AG04449 (cell line): ENCODE data around the gene UBE2O.

Experiments used
- CTCF ChIA-PET: fragments of 350-600 bp; formaldehyde crosslinking; extraction: SDS; loops from one replicate; lab custom pipeline; 2021; ENCODE audit warnings: antibody characterized with exemption; lab: Yijun Ruan, JAX
- POLR2A ChIA-PET: fragments of 400-600, 350-600 bp; formaldehyde crosslinking; extraction: SDS; loops from one replicate; lab custom pipeline; 2020; ENCODE audit warnings: antibody characterized with exemption, inconsistent platforms; lab: Yijun Ruan, JAX
- DNase-seq: peaks from one replicate; pipeline ENCODE4 v3.0.0-alpha.2; 2010; ENCODE audit warnings: low read depth, low spot score
- H3K4me3 ChIP-seq: 2 replicates; pipeline ENCODE4 v1.5.1; 2011; ENCODE audit warnings: low read depth, mild to moderate bottlenecking, control low read depth, low read length
- CTCF ChIP-seq: IDR thresholded peaks from one replicate; pipeline ENCODE4 v1.5.1; 2011; ENCODE audit warnings: mild to moderate bottlenecking, moderate library complexity, low read length, control low read depth, inconsistent platforms; ENCODE audit not compliant: insufficient read depth; ENCODE audit errors: missing control alignments

UBE2O gene

GRCh38 chr17:76447931-76448652 lies 4.9 kb downstream of the UBE2O start:
- no peak overlapping the region for H3K4me3 ChIP-seq
- no peak for TF ChIP-seq CTCF
- DNase-seq = no peak
- CTCF ChIA-PET = interaction anchor here (0.6 to 34.4 kb wide), 7 partner anchors 11 to 96 kb away, joined by 3 to 1209 read pairs (median 6); partner anchors contain the start of gene RHBDF2
- POLR2A ChIA-PET = interaction anchor here (0.6 kb wide), 1 partner anchor 21 kb away, joined by 4 read pairs; no protein-coding TSS in a partner anchor

- POLR2A ChIA-PET = interaction anchor here (0.6 kb wide), 1 partner anchor 33 kb away, joined by 4 read pairs; no protein-coding TSS in a partner anchor
- H3K4me3 ChIP-seq = peak overlapping the region; percentile 10
- no peak for DNase-seq
- CTCF ChIA-PET = interaction anchor here (0.6 to 4.8 kb wide), 8 partner anchors 12 to 644 kb away, joined by 3 to 41 read pairs (median 7); partner anchors contain the start of genes AANAT and SPHK1
- no peak for TF ChIP-seq CTCF
Observed at GRCh38 chr17:76446449-76447231, 6.3 kb downstream of the UBE2O start.

DNA sequence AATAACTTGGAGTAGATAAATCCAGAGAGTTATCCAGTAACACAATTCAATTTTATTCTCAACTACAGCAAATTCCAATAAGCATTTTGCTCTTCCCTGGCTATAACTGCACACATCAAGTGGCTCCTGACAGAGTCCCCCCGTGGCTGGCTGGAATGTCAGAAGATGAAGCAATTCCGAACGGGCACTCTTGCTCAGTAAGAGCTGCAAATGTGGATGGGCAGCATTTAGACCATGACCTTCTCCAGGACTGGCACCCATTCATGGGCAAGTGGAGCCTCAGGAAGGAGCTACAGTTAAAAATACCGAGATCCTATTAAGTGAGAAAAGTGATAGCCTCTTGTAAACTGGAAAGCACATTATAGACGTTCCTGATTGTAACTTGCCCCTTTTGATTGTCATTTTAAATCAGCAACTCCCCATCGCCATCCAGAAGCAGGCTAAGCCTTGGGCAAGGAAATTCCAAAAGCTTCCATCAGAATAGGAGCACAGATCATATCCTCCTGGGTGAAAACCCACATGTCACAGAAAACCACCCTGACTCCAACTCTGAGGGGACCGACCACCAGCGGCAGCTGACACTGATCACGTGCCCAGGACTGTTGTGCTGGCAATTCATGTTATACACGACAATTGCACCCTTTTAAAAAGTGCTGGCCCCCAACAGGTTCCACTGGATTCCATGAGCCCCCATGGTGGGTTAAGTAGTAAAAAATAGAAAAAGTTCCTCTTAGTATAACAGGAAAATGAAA lies 7.1 kb downstream of the UBE2O start:
- no peak for DNase-seq
- ChIA-PET CTCF (interaction anchor here (0.6 to 4.8 kb wide), 11 partner anchors 11 to 645 kb away, joined by 3 to 41 read pairs (median 7); partner anchors contain the start of genes AANAT and SPHK1), POLR2A (interaction anchor here (0.6 kb wide), 1 partner anchor 32 kb away, joined by 4 read pairs; no protein-coding TSS in a partner anchor)
- no peak for TF ChIP-seq CTCF
- no peak overlapping the region; the same call in 1 of the 2 replicates for H3K4me3 ChIP-seq

GRCh38 chr17:76444518-76445311 lies 8.2 kb downstream of the UBE2O start:
- no peak overlapping the region for H3K4me3 ChIP-seq
- no peak for TF ChIP-seq CTCF
- ChIA-PET POLR2A (no interaction called here), CTCF (interaction anchor here (0.9 to 3.1 kb wide), 10 partner anchors 10 to 81 kb away, joined by 3 to 17 read pairs (median 6); partner anchors contain the start of genes AANAT and SPHK1)
- no peak for DNase-seq

DNA sequence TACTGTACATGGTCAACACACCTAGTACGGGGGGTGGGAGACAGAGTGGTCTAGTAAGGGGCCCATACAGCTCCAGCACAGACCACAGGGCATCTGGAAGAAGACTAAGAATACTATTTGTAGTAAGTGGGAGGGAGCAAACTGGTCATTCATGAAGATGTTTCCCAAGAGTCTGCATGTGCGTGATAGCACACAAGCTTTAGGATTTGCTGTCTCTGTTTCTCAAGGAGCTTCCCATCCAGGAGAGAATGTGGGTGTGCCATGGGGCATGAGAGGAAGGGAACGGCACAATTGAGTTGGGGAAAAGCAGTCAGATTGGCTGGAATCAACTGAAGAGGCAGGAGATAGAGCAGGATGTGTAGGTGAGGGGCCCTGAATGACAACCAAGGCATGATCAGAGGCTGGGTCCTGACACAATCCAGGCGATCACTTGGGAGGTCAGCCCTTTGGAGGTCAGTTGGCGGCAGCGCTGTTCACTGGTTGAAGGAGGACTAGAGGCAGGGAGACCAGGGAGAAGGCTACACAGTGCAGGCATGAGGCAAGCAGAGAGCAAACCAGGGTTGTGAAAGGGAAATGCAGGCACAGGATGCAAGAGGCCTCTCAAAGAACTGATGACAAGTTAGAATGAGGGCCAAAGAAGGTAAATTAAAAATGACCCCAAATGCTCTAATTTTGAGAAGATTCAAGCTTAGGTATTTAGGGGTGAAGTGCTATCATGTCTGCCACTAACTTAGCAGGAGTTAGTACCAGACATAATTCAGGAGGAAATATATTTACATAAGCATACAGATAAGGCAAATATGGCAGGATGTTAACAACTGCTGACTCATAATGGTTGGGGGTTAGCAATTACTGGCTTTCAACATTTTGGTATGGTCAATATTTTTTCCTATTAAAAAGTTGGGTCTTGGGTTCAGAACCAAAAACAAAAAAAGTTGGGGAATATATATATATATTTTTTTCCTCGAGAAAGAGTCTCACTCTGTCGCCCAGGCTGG lies 10.3 kb downstream of the UBE2O start:
- ChIA-PET POLR2A (no interaction called here), CTCF (interaction anchor here (0.6 to 1.5 kb wide), 9 partner anchors 8 to 64 kb away, joined by 3 to 6 read pairs (median 3); no protein-coding TSS in a partner anchor)
- no peak overlapping the region for H3K4me3 ChIP-seq
- TF ChIP-seq CTCF = no peak
- no peak for DNase-seq
